Fibroblast of pulmonary artery (primary cell): Measurements from ENCODE around the gene TM9SF2.
A peak's percentile ranks its signal among the peaks of the same experiment; 100 is the strongest.

Source experiments
- DNase-seq: peaks from one replicate; pipeline ENCODE4 v3.0.0-alpha.2; 2010; ENCODE audit warnings: low read depth
- H3K4me3 ChIP-seq: replicated peaks from 2 replicates; pipeline ENCODE4 v1.5.1; 2011; ENCODE audit warnings: low read depth, mild to moderate bottlenecking, control low read depth, low read length, moderate library complexity
- CTCF ChIP-seq: IDR thresholded peaks from 2 replicates; pipeline ENCODE4 v1.5.1; 2011; ENCODE audit warnings: mild to moderate bottlenecking, control low read depth, low read length, inconsistent platforms; ENCODE audit errors: missing control alignments

TM9SF2 gene

GRCh38 chr13:99589575-99589974, 88.3 kb downstream of the TM9SF2 start:
- H3K4me3 ChIP-seq = no peak overlapping the region
- DNase-seq = no peak
- TF ChIP-seq CTCF = no peak

- TF ChIP-seq CTCF = no peak
- DNase-seq = peak; percentile 73
- H3K4me3 ChIP-seq = no peak overlapping the region
Measured at GRCh38 chr13:99590519-99591011, 89.3 kb downstream of the TM9SF2 start.

GRCh38 chr13:99596180-99596579, 94.9 kb downstream of the TM9SF2 start:
- no peak for DNase-seq
- no peak for TF ChIP-seq CTCF
- no peak overlapping the region for H3K4me3 ChIP-seq

GRCh38 chr13:99600318-99600717, 99.0 kb downstream of the TM9SF2 start:
- DNase-seq = no peak
- TF ChIP-seq CTCF = no peak
- no peak overlapping the region for H3K4me3 ChIP-seq

- no peak overlapping the region for H3K4me3 ChIP-seq
- DNase-seq = no peak
- no peak for TF ChIP-seq CTCF
Measured at GRCh38 chr13:99601535-99601934, 100.3 kb downstream of the TM9SF2 start.

GRCh38 chr13:99604636-99605035, 103.4 kb downstream of the TM9SF2 start:
- H3K4me3 ChIP-seq = no peak overlapping the region
- no peak for DNase-seq
- TF ChIP-seq CTCF = no peak

GRCh38 chr13:99605420-99606323, 104.4 kb downstream of the TM9SF2 start:
- TF ChIP-seq CTCF = peak; percentile 10
- no peak for DNase-seq
- H3K4me3 ChIP-seq = peak overlapping the region; percentile 62
